ENCODE measurements around the gene BTG4.

DNA sequence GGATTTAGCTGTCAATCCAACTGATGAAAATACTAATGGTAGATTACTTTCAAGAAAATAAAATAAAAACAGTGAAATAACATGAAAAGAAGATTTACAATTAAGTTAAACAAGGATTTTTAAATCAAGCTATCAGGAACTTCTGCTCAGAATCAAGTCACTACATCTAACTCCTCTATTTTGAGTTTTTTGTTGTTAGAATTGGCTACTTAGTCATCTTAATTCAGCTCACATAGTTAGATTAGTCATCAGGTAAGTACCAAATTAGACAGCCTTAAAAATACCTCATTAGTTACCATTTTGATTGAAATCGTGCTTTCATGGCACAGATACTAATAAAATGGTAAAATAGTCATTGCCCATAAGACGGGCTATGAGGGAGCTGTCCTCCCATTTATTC, 35.8 kb downstream of the BTG4 start:
- no peak for TF ChIP-seq CTCF (IDR thresholded peaks at IDR 0.05)
- no peak for TF ChIP-seq POLR2A (IDR thresholded peaks at IDR 0.05)

Data from thyroid gland (tissue), 4 donors.